ENCODE data around the gene UBE2U. TPM values are rescaled to one million over a fixed set of nuclear protein-coding genes. Genes with fewer than 3 reads are reported as not detected.

Gene UBE2U
- total and polyA plus RNA-seq, 2 of the 8 experiments (the other 6 are each of a cell fraction or from before 2014, with no cell fraction given) = not detected

- TF ChIP-seq ATF3 (IDR thresholded peaks at IDR 0.05; ENCODE audit: insufficient read depth, low read depth, low read length) = no peak
- TF ChIP-seq TCF12 (IDR thresholded peaks at IDR 0.05; ENCODE audit: low read depth, low read length) = no peak
- TF ChIP-seq HDAC6 (IDR thresholded peaks at IDR 0.05; ENCODE audit: low read depth, low read length) = no peak
- TF ChIP-seq RFX5 (IDR thresholded peaks at IDR 0.05; ENCODE audit: borderline replicate concordance, low read depth, low read length) = no peak
- no peak for TF ChIP-seq SUZ12 (IDR thresholded peaks at IDR 0.05; ENCODE audit: low read length)
- no peak for TF ChIP-seq E2F6 (IDR thresholded peaks at IDR 0.05)
- no peak for TF ChIP-seq POU5F1 (IDR thresholded peaks at IDR 0.05; ENCODE audit: low read depth, low read length)
Measured at GRCh38 chr1:64194168-64195080, 9.0 kb upstream of the UBE2U start (continued).
